DMS79 (cell line): ENCODE data around the gene PLIN3.
"Not testable (repeated sequence)": the region's sequence is repeated elsewhere in the genome, so short reads cannot be mapped to it uniquely, and the experiment has no call there.

Source experiments
- DNase-seq: peaks from one replicate; lab custom pipeline; 2025; lab: John Stamatoyannopoulos, UW

Gene PLIN3

GRCh38 chr19:4847190-4847973 lies 20.1 kb downstream of the PLIN3 start:
- DNase-seq: no peak

- DNase-seq: not testable (repeated sequence)
These were observed 21.5 kb downstream of the PLIN3 start for GRCh38 chr19:4845975-4846374.

DNA sequence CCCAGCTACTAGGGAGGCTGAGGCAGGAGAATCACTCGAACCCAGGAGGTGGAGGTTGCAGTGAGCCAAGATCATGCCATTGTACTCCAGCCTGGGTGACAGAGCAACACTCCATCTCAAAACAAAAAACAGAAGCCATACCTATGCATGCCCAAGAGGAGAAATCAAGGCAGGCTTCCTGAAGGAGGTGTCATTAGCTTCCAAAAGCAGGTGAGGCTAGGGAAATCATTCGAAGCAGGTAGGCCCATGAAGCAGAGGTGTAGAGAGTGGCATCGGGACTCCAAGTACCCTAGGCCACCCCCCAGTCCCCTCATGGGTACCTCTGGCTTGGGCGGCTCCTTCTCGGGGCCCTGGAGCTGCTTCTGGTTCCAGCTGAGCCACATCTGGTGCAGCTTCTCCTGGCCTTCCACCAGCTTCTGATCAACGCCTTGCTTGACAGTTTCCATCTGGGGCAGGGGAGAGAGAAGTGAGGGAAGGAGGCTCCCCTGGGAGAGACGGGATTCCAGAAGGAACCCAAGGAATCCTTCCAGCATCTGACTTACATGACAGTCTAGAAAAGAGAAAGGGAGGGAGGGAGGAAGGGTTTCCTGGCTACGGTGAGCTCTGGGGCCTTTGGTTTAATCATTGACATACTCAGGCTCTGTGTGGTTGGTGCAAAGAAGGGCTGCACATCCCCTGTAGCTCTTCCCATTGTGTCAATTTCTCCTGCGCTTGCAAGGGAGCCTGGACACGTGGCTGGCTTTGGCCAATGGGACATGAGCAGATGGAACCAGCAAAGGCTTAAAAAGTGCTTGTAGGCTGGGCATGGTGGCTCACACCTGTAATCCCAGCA lies 22.9 kb downstream of the PLIN3 start:
- DNase-seq: no peak

DNA sequence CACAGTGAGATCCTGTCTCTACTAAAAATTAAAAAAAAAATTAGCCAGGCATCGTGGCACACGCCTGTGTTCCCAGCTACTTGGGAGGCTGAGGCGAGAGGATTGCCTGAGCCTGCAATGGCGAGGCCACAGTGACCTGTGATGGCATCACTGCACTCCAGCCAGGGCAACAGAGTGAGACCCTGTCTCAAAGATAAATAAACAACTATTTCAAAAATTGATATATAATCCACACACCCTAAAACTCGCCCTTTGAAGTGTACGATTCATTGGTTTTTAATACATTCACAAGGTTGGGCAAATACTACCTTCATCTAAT lies 23.9 kb downstream of the PLIN3 start:
- no peak for DNase-seq

DNA sequence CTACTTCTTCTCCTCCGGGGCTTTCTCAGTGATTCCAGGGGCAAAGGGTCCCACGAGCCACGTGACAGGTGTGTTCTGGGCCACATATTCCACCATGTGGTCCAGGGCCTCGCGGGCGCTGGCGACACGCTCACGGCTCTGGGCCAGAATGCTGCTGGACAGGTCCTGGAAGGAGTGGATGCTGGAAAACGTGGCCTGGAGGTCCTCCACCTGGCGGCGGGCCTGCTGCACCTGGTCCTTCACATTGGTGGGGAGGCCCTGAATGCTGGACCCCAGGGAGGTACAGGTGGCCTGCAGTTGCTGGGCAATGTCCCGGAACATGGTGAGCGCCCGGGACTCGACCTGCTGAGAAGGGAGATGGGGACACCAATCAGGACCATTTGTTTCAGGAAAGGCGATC lies 28.3 kb downstream of the PLIN3 start:
- DNase-seq: no peak

- DNase-seq: no peak
These were observed 34.7 kb downstream of the PLIN3 start for GRCh38 chr19:4832776-4833175.

GRCh38 chr19:4831979-4832340 lies 35.5 kb downstream of the PLIN3 start:
- not testable (repeated sequence) for DNase-seq

- DNase-seq: no peak
These were observed 36.0 kb downstream of the PLIN3 start, which contains the start of gene TICAM1 for GRCh38 chr19:4831304-4831978. Gene TICAM1, minus strand, starts transcription at chr19:4831712. Its CDS starts 13,335 bp downstream, at chr19:4818377.

DNA sequence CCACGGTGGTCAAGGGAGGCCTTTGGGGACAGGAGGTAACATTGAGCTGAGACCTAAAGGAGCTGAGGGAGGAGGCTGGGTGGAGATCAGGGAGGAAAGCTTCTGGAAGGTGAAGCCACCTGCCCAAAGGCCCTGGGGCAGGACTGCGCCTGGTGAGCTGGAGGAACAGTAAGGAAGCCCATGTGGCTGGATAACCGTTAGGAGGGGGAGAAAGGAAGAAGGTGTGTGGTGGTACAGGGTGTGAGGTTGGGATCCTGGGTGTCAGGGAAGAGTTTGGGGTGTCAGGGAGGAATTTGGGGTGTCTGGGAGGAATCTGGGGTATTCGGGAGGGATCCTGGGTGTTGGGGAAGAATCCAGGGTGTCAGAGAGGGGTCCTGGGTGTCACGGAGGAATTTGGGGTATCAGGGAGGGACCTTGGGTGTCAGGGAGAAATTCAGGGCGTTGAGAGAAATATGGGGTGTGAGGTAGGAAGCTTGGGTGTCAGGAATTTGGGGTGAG lies 36.6 kb downstream of the PLIN3 start:
- DNase-seq: no peak

- no peak for DNase-seq
These were observed 37.1 kb downstream of the PLIN3 start for GRCh38 chr19:4830332-4830731.

GRCh38 chr19:4829001-4829712 lies 38.3 kb downstream of the PLIN3 start:
- DNase-seq: no peak

DNA sequence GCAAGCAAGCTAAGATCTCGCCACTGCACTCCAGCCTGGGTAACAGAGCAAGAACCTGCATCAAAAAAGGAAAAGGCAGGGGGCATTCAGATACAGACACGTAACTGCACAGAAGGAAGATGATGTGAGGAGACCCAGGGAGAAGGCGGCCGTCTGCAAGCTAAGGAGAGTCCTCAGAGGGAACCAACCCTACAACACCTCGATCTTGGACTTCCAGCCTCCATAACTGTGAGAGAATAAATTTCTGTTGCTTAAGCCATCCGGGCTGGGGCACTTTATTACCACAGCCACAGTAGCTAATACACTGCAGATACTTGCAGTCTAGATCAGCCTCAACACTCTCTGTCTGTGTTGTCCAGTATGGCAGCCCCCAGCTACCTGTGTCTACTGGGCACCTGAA lies 43.9 kb downstream of the PLIN3 start:
- DNase-seq: no peak

DNA sequence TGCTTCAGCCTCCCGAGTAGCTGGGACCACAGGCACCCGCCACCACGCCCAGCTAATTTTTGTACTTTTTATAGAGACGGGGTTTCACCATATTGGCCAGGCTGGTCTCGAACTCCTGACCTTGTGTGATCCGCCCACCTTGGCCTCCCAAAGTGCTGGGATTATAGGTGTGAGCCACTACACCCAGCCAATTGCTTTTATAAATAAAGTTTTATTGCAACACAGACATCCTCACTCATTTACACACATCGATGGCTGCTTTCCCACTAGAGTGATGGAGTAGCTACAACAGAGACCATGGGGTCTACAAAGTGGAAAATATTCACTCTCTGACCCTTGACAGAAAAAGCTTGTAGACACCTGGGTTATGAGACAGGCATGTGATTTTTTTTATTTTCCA lies 45.1 kb downstream of the PLIN3 start:
- not testable (repeated sequence) for DNase-seq

- DNase-seq: no peak
These were observed 46.2 kb downstream of the PLIN3 start for GRCh38 chr19:4821265-4821664.

GRCh38 chr19:4817467-4818277 lies 49.8 kb downstream of the PLIN3 start:
- no peak for DNase-seq

DNA sequence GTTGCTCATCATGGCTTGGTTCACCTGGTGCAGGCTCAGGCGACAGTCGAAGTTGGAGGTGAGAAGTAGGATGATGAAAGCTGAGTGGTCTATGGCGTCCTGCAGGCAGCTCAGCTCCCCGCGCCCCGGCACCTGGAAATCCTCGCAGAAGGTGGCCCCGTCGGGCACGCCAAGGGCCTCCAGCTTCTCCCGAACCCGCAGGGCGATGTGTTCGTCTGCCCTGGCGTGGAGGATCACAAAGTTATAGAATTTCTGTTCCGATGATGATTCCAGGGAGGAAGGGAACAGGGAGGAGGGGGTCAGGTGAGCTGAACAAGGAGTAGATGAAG lies 50.6 kb downstream of the PLIN3 start:
- no peak for DNase-seq

DNA sequence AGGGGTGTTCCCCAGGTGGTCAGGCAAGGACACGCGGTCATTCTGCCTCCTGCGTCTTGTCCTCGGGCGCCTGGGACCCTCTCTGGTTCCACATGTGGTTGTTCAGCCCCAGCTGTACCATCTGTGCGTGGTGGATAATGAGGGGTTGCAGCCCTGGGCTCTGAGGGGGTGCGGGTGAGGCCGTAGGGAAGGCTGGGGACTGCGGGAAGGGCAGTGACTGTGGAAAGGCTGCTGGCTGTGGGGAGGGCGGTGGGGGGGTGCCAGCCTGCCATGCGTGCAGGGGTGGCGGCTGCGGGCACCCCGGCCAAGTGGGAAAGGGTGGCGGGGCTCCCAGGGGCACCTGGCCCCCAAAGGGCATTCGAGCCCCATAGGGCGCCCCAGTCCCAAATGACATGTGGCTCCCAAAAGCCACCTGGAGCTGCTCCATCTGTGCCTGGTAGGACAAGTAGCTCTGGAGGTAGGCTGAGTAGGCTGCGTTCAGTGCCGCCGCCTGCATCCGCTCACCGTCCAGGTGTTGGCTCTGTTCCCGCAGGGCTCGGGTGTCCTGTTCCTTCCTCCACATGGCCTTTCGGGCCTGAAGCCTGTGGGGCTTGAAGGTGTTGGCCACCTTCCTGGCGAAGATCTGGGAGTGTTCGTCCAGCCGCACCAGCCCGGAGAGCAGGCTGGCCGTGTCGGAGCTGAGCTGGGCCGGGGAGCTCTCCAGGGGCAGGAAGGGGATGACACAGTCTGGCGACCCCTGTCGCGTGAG lies 51.1 kb downstream of the PLIN3 start:
- no peak for DNase-seq

DNA sequence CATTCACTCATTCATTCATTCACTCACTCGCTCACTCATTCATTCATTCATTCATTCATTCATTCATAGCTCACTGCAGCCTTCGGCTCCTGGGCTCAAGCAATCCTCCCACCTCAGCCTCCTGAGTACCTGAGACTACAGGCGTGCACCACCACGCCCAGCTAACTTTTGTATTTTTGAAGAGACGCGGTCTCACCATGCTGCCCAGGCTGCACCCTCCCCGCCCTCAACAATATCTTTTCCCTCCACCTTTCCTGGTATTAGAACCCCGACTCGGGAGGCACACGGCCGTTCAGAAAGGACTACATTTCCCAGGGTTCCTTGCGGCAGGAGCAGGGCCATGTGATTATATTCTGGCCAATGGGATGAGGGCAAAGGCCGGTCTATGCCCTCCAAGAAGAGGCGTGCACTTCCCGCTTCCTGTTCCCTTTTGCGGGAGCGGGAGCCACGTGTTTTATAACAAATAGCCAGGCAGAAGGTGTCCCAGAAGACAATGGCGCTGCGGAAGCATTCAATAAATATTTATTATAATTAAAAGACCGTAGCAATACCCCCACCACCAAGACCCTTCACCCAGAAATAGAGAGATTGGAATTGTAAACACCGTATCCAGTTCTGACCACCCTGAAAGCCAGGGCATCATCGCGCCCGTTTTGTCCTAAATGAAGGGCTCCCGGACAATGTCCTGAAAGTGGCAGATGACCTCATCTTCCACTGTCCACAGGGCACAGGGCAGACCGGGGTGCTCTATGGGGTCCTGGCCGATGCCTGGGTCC lies 51.9 kb downstream of the PLIN3 start:
- DNase-seq: peak; percentile 34

GRCh38 chr19:4814625-4815425 lies 52.6 kb downstream of the PLIN3 start:
- no peak for DNase-seq
